ENCODE measurements around the gene HOXB9.

The HOXB9 gene

GRCh38 chr17:48586355-48587258 lies 39.6 kb downstream of the HOXB9 start:
- Histone ChIP-seq H2AFZ (ENCODE audit: low read length, unreplicated experiment) (peak overlapping the region; percentile 77), H3K4me3 (ENCODE audit: low read depth, low read length) (peak overlapping the region; percentile 84), H3K4me1 (ENCODE audit: control insufficient read depth, insufficient read depth, low read length, unreplicated experiment) (no peaks in the 10 kb centered on the region), H3K27me3 (ENCODE audit: insufficient read depth, low read length) (peaks cover 95% of the 10 kb centered on the region), H3K27ac (ENCODE audit: low read depth, low read length) (no peak overlapping the region), H3K79me2 (ENCODE audit: control insufficient read depth, insufficient read depth, low read length, unreplicated experiment) (no peaks in the 10 kb centered on the region), H3K36me3 (ENCODE audit: insufficient read depth, low read length) (no peaks in the 10 kb centered on the region)

- no peak overlapping the region for H3K4me3 ChIP-seq (ENCODE audit: low read depth, low read length)
- no peaks in the 10 kb centered on the region for H3K36me3 ChIP-seq (ENCODE audit: insufficient read depth, low read length)
- H3K79me2 ChIP-seq (ENCODE audit: control insufficient read depth, insufficient read depth, low read length, unreplicated experiment), result no peaks in the 10 kb centered on the region
- no peak overlapping the region for H3K27ac ChIP-seq (ENCODE audit: low read depth, low read length)
- peaks cover 95% of the 10 kb centered on the region for H3K27me3 ChIP-seq (ENCODE audit: insufficient read depth, low read length)
- H2AFZ ChIP-seq (ENCODE audit: low read length, unreplicated experiment), result no peak overlapping the region
- H3K4me1 ChIP-seq (ENCODE audit: control insufficient read depth, insufficient read depth, low read length, unreplicated experiment), result no peaks in the 10 kb centered on the region
Measured at GRCh38 chr17:48584223-48584741, 41.9 kb downstream of the HOXB9 start.

- Histone ChIP-seq H3K79me2 (ENCODE audit: control insufficient read depth, insufficient read depth, low read length, unreplicated experiment) (no peaks in the 10 kb centered on the region), H3K27ac (ENCODE audit: low read depth, low read length) (no peak overlapping the region), H3K36me3 (ENCODE audit: insufficient read depth, low read length) (no peaks in the 10 kb centered on the region), H3K27me3 (ENCODE audit: insufficient read depth, low read length) (peaks cover 95% of the 10 kb centered on the region), H2AFZ (ENCODE audit: low read length, unreplicated experiment) (no peak overlapping the region), H3K4me3 (ENCODE audit: low read depth, low read length) (no peak overlapping the region), H3K4me1 (ENCODE audit: control insufficient read depth, insufficient read depth, low read length, unreplicated experiment) (no peaks in the 10 kb centered on the region)
Measured at GRCh38 chr17:48583708-48584222, 42.4 kb downstream of the HOXB9 start.

- no peak overlapping the region for H3K27ac ChIP-seq (ENCODE audit: low read depth, low read length)
- no peak overlapping the region for H3K4me3 ChIP-seq (ENCODE audit: low read depth, low read length)
- no peaks in the 10 kb centered on the region for H3K4me1 ChIP-seq (ENCODE audit: control insufficient read depth, insufficient read depth, low read length, unreplicated experiment)
- H2AFZ ChIP-seq (ENCODE audit: low read length, unreplicated experiment), result no peak overlapping the region
- no peaks in the 10 kb centered on the region for H3K79me2 ChIP-seq (ENCODE audit: control insufficient read depth, insufficient read depth, low read length, unreplicated experiment)
- H3K36me3 ChIP-seq (ENCODE audit: insufficient read depth, low read length), result no peaks in the 10 kb centered on the region
- H3K27me3 ChIP-seq (ENCODE audit: insufficient read depth, low read length), result peaks cover 94% of the 10 kb centered on the region
Measured at GRCh38 chr17:48582750-48583069, 43.4 kb downstream of the HOXB9 start.

GRCh38 chr17:48579760-48580554 lies 46.2 kb downstream of the HOXB9 start:
- H2AFZ ChIP-seq (ENCODE audit: low read length, unreplicated experiment), result no peak overlapping the region
- H3K4me3 ChIP-seq (ENCODE audit: low read depth, low read length), result no peak overlapping the region
- H3K36me3 ChIP-seq (ENCODE audit: insufficient read depth, low read length), result no peaks in the 10 kb centered on the region
- peaks cover 98% of the 10 kb centered on the region for H3K27me3 ChIP-seq (ENCODE audit: insufficient read depth, low read length)
- no peak overlapping the region for H3K27ac ChIP-seq (ENCODE audit: low read depth, low read length)
- H3K79me2 ChIP-seq (ENCODE audit: control insufficient read depth, insufficient read depth, low read length, unreplicated experiment), result no peaks in the 10 kb centered on the region
- no peaks in the 10 kb centered on the region for H3K4me1 ChIP-seq (ENCODE audit: control insufficient read depth, insufficient read depth, low read length, unreplicated experiment)

GRCh38 chr17:48579471-48579759 lies 46.7 kb downstream of the HOXB9 start:
- H3K27ac ChIP-seq (ENCODE audit: low read depth, low read length), result no peak overlapping the region
- no peaks in the 10 kb centered on the region for H3K79me2 ChIP-seq (ENCODE audit: control insufficient read depth, insufficient read depth, low read length, unreplicated experiment)
- H3K27me3 ChIP-seq (ENCODE audit: insufficient read depth, low read length), result peaks cover 98% of the 10 kb centered on the region
- no peaks in the 10 kb centered on the region for H3K36me3 ChIP-seq (ENCODE audit: insufficient read depth, low read length)
- no peak overlapping the region for H2AFZ ChIP-seq (ENCODE audit: low read length, unreplicated experiment)
- no peak overlapping the region for H3K4me3 ChIP-seq (ENCODE audit: low read depth, low read length)
- no peaks in the 10 kb centered on the region for H3K4me1 ChIP-seq (ENCODE audit: control insufficient read depth, insufficient read depth, low read length, unreplicated experiment)

GRCh38 chr17:48578616-48579470 lies 47.3 kb downstream of the HOXB9 start:
- Histone ChIP-seq H3K4me3 (ENCODE audit: low read depth, low read length) (no peak overlapping the region), H3K4me1 (ENCODE audit: control insufficient read depth, insufficient read depth, low read length, unreplicated experiment) (no peaks in the 10 kb centered on the region), H3K36me3 (ENCODE audit: insufficient read depth, low read length) (no peaks in the 10 kb centered on the region), H2AFZ (ENCODE audit: low read length, unreplicated experiment) (no peak overlapping the region), H3K79me2 (ENCODE audit: control insufficient read depth, insufficient read depth, low read length, unreplicated experiment) (no peaks in the 10 kb centered on the region), H3K27ac (ENCODE audit: low read depth, low read length) (no peak overlapping the region), H3K27me3 (ENCODE audit: insufficient read depth, low read length) (peaks cover 98% of the 10 kb centered on the region)

GRCh38 chr17:48577946-48578615 lies 48.1 kb downstream of the HOXB9 start, which contains the start of gene HOXB4:
TSS of gene HOXB4 (minus strand) at chr17:48578350. CDS start at chr17:48578319, 31 bp downstream.
- no peaks in the 10 kb centered on the region for H3K4me1 ChIP-seq (ENCODE audit: control insufficient read depth, insufficient read depth, low read length, unreplicated experiment)
- H3K27me3 ChIP-seq (ENCODE audit: insufficient read depth, low read length), result peaks cover 98% of the 10 kb centered on the region
- H3K79me2 ChIP-seq (ENCODE audit: control insufficient read depth, insufficient read depth, low read length, unreplicated experiment), result no peaks in the 10 kb centered on the region
- no peak within 1 kb of the TSS for H2AFZ ChIP-seq (ENCODE audit: low read length, unreplicated experiment)
- H3K36me3 ChIP-seq (ENCODE audit: insufficient read depth, low read length), result no peaks in the 10 kb centered on the region
- no peak within 1 kb of the TSS for H3K27ac ChIP-seq (ENCODE audit: low read depth, low read length)
- no peak within 1 kb of the TSS for H3K4me3 ChIP-seq (ENCODE audit: low read depth, low read length)

- Histone ChIP-seq H3K27me3 (ENCODE audit: insufficient read depth, low read length) (peaks cover 98% of the 10 kb centered on the region), H3K4me3 (ENCODE audit: low read depth, low read length) (no peak overlapping the region), H3K27ac (ENCODE audit: low read depth, low read length) (no peak overlapping the region), H3K4me1 (ENCODE audit: control insufficient read depth, insufficient read depth, low read length, unreplicated experiment) (no peaks in the 10 kb centered on the region), H2AFZ (ENCODE audit: low read length, unreplicated experiment) (no peak overlapping the region), H3K79me2 (ENCODE audit: control insufficient read depth, insufficient read depth, low read length, unreplicated experiment) (no peaks in the 10 kb centered on the region), H3K36me3 (ENCODE audit: insufficient read depth, low read length) (no peaks in the 10 kb centered on the region)
Measured at GRCh38 chr17:48577330-48577945, 48.7 kb downstream of the HOXB9 start.

Measured in ACC112 (cell line).